ENCODE data around the gene VARS2. TPM values are rescaled to one million over a fixed set of nuclear protein-coding genes. Genes with fewer than 3 reads are reported as not detected.

Gene VARS2
- polyA plus RNA-seq, 1 donor (not counting 4 experiments of a cell fraction or from before 2014, with no cell fraction given) = 13.8 TPM

- dilution Hi-C loops (cut with MboI; ENCODE audit: extremely low pct_ligation_motif_present, low sequenced_read_pairs) = no loop called here
- Histone ChIP-seq H3K27ac (ENCODE audit: control insufficient read depth, insufficient read depth, low read length) (no peak overlapping the region), H3K36me3 (ENCODE audit: control insufficient read depth in 2 of 2, extremely low read depth in 1 of 2, insufficient read depth in 2 of 2, low read length in 2 of 2) (no peaks in the 10 kb centered on the region), H3K79me2 (ENCODE audit: control insufficient read depth, insufficient read depth, low read length) (peaks cover 23% of the 10 kb centered on the region), H3K9me1 (ENCODE audit: control insufficient read depth, extremely low read depth, insufficient read depth, low read length) (no peaks in the 10 kb centered on the region), H4K20me1 (ENCODE audit: control insufficient read depth, extremely low read depth, insufficient read depth, low read length) (peaks cover 3% of the 10 kb centered on the region), H3K4me2 (ENCODE audit: control insufficient read depth, extremely low read depth, insufficient read depth, low read depth, low read length) (no peak overlapping the region), H3K4me3 (ENCODE audit: control insufficient read depth in 2 of 3, extremely low read depth in 1 of 3, insufficient read depth in 2 of 3, low read depth in 1 of 3, low read length in 3 of 3) (no peak overlapping the region), H3K27me3 (ENCODE audit: control insufficient read depth, extremely low read depth, insufficient read depth, low read length) (no peaks in the 10 kb centered on the region), H3K9ac (ENCODE audit: control insufficient read depth, extremely low read depth, insufficient read depth, low read length) (no peak overlapping the region), H2AFZ (ENCODE audit: control insufficient read depth, low read length) (no peak overlapping the region), H3K4me1 (ENCODE audit: control insufficient read depth, extremely low read depth, insufficient read depth, low read length) (peaks cover 44% of the 10 kb centered on the region), H3K9me3 (ENCODE audit: control insufficient read depth, low read depth, low read length) (no peaks in the 10 kb centered on the region)
- no peak for DNase-seq (ENCODE audit: low read depth, low spot score)
- TF ChIP-seq EZH2 (IDR thresholded peaks at IDR 0.05; ENCODE audit: low read length) (no peak), CTCF (optimal IDR thresholded peaks at IDR 0.05 in 1 of 3, IDR thresholded peaks at IDR 0.05 in 1 of 3, conservative IDR thresholded peaks at IDR 0.05 in 1 of 3; ENCODE audit: extremely low read depth in 1 of 3, insufficient read depth in 2 of 3, low read length in 3 of 3) (no peak)
- no peak for FAIRE-seq
Measured at GRCh38 chr6:30880698-30881252, 33.3 kb upstream of the VARS2 start.

GRCh38 chr6:30881392-30882203, 32.4 kb upstream of the VARS2 start:
- peaks cover 5% of the 10 kb centered on the region for H4K20me1 ChIP-seq (ENCODE audit: control insufficient read depth, extremely low read depth, insufficient read depth, low read length)
- H3K4me1 ChIP-seq (ENCODE audit: control insufficient read depth, extremely low read depth, insufficient read depth, low read length) = peaks cover 42% of the 10 kb centered on the region
- H3K9me1 ChIP-seq (ENCODE audit: control insufficient read depth, extremely low read depth, insufficient read depth, low read length) = peaks cover 1% of the 10 kb centered on the region
- DNase-seq (ENCODE audit: low read depth, low spot score) (no peak), FAIRE-seq (no peak)
- no peak for TF ChIP-seq EZH2 (IDR thresholded peaks at IDR 0.05; ENCODE audit: low read length)
- TF ChIP-seq CTCF (optimal IDR thresholded peaks at IDR 0.05 in 1 of 3, IDR thresholded peaks at IDR 0.05 in 1 of 3, conservative IDR thresholded peaks at IDR 0.05 in 1 of 3; ENCODE audit: extremely low read depth in 1 of 3, insufficient read depth in 2 of 3, low read length in 3 of 3) = no peak
- dilution Hi-C loops (cut with MboI; ENCODE audit: extremely low pct_ligation_motif_present, low sequenced_read_pairs) = no loop called here
- H3K79me2 ChIP-seq (ENCODE audit: control insufficient read depth, insufficient read depth, low read length) = peaks cover 29% of the 10 kb centered on the region
- no peak overlapping the region for H2AFZ ChIP-seq (ENCODE audit: control insufficient read depth, low read length)
- peak overlapping the region; percentile 99 for H3K9ac ChIP-seq (ENCODE audit: control insufficient read depth, extremely low read depth, insufficient read depth, low read length)
- H3K36me3 ChIP-seq (ENCODE audit: control insufficient read depth in 2 of 2, extremely low read depth in 1 of 2, insufficient read depth in 2 of 2, low read length in 2 of 2) = no peaks in the 10 kb centered on the region
- H3K9me3 ChIP-seq (ENCODE audit: control insufficient read depth, low read depth, low read length) = no peaks in the 10 kb centered on the region
- H3K27ac ChIP-seq (ENCODE audit: control insufficient read depth, insufficient read depth, low read length) = peak overlapping the region; percentile 98
- H3K27me3 ChIP-seq (ENCODE audit: control insufficient read depth, extremely low read depth, insufficient read depth, low read length) = no peaks in the 10 kb centered on the region
- H3K4me3 ChIP-seq (ENCODE audit: control insufficient read depth in 2 of 3, extremely low read depth in 1 of 3, insufficient read depth in 2 of 3, low read depth in 1 of 3, low read length in 3 of 3) = no peak overlapping the region
- H3K4me2 ChIP-seq (ENCODE audit: control insufficient read depth, extremely low read depth, insufficient read depth, low read depth, low read length) = peak overlapping the region; percentile 67

Measured in keratinocyte (primary cell).